GM21717 (cell line): ENCODE results near the gene NDUFB11.

Experiments used
- ATAC-seq: cut with Tn5 transposase; IDR thresholded peaks from one replicate; pipeline ENCODE4 v1.9.1; 2021; ENCODE audit warnings: mild to moderate bottlenecking, moderate library complexity; ENCODE audit not compliant: unreplicated experiment

The NDUFB11 gene

GRCh38 chrX:47144626-47145394 lies at the start of gene NDUFB11, which contains the start of gene RBM10:
Gene NDUFB11, minus strand, starts transcription at chrX:47144702. Its CDS starts 23 bp downstream, at chrX:47144679.
Gene RBM10, plus strand, starts transcription at chrX:47145221. Its CDS starts 2,261 bp downstream, at chrX:47147482.
- ATAC-seq, result peak; percentile 85

- ATAC-seq, result peak; percentile 82
These were observed 49.1 kb upstream of the NDUFB11 start, which contains the start of gene UBA1 for GRCh38 chrX:47193475-47194193. Gene UBA1, plus strand, starts transcription at chrX:47193829. Its CDS starts 4,974 bp downstream, at chrX:47198803.

- ATAC-seq, result no peak
These were observed 47.4 kb upstream of the NDUFB11 start for GRCh38 chrX:47191806-47192401.

- ATAC-seq, result no peak
These were observed 46.8 kb upstream of the NDUFB11 start for GRCh38 chrX:47191331-47191730.

GRCh38 chrX:47190445-47191269 lies 46.2 kb upstream of the NDUFB11 start:
- peak; percentile 51 for ATAC-seq

GRCh38 chrX:47189906-47190305 lies 45.4 kb upstream of the NDUFB11 start:
- ATAC-seq, result no peak

GRCh38 chrX:47187106-47187677 lies 42.7 kb upstream of the NDUFB11 start:
- ATAC-seq, result no peak

GRCh38 chrX:47186096-47186740 lies 41.7 kb upstream of the NDUFB11 start:
- no peak for ATAC-seq

- no peak for ATAC-seq
These were observed 40.7 kb upstream of the NDUFB11 start for GRCh38 chrX:47185241-47185640.

- ATAC-seq, result no peak
These were observed 40.0 kb upstream of the NDUFB11 start for GRCh38 chrX:47184486-47184885.

- ATAC-seq, result no peak
These were observed 37.7 kb upstream of the NDUFB11 start for GRCh38 chrX:47182106-47182700.

- no peak for ATAC-seq
These were observed 36.8 kb upstream of the NDUFB11 start for GRCh38 chrX:47181301-47181700.

GRCh38 chrX:47180346-47180745 lies 35.8 kb upstream of the NDUFB11 start:
- no peak for ATAC-seq

GRCh38 chrX:47179928-47180255 lies 35.4 kb upstream of the NDUFB11 start:
- ATAC-seq, result no peak

GRCh38 chrX:47179221-47179927 lies 34.9 kb upstream of the NDUFB11 start:
- ATAC-seq, result no peak

GRCh38 chrX:47178337-47178736 lies 33.8 kb upstream of the NDUFB11 start:
- ATAC-seq, result no peak

GRCh38 chrX:47177079-47177478 lies 32.6 kb upstream of the NDUFB11 start:
- no peak for ATAC-seq

GRCh38 chrX:47176101-47176740 lies 31.7 kb upstream of the NDUFB11 start:
- ATAC-seq, result no peak

GRCh38 chrX:47175588-47175980 lies 31.1 kb upstream of the NDUFB11 start:
- ATAC-seq, result no peak
